ENCODE measurements around the gene MYO1B.

DNA sequence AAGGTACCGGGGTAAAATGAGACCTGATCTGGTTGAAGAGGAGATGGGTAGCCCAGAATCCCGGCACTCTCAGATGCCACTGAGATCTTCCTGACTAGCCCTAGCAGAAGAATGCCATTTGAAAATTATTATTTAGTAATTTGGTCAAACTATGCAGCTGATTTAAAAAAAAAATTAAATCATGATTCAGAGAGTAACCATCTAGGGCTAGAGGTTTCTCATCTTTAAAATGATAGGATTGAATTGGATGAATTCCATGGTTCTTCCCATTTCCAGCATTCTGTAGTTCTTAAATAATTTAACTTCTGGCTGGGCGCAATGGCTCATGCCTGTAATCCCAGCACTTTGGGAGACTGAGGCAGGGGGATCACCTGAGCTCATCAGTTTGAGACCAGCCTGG, 106.1 kb downstream of the MYO1B start:
- TF ChIP-seq, protein P1, sequence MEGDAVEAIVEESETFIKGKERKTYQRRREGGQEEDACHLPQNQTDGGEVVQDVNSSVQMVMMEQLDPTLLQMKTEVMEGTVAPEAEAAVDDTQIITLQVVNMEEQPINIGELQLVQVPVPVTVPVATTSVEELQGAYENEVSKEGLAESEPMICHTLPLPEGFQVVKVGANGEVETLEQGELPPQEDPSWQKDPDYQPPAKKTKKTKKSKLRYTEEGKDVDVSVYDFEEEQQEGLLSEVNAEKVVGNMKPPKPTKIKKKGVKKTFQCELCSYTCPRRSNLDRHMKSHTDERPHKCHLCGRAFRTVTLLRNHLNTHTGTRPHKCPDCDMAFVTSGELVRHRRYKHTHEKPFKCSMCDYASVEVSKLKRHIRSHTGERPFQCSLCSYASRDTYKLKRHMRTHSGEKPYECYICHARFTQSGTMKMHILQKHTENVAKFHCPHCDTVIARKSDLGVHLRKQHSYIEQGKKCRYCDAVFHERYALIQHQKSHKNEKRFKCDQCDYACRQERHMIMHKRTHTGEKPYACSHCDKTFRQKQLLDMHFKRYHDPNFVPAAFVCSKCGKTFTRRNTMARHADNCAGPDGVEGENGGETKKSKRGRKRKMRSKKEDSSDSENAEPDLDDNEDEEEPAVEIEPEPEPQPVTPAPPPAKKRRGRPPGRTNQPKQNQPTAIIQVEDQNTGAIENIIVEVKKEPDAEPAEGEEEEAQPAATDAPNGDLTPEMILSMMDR (conservative IDR thresholded peaks at IDR 0.05 in 1 of 2, IDR thresholded peaks at IDR 0.05 in 1 of 2; ENCODE audit: extremely low read depth in 1 of 2, insufficient read depth in 1 of 2, low read depth in 1 of 2, low read length in 2 of 2): no peak
- TF ChIP-seq EZH2 (IDR thresholded peaks at IDR 0.05; ENCODE audit: borderline replicate concordance, low read length): no peak
